Effector memory CD8-positive, alpha-beta T cell (primary cell): ENCODE results near the gene DRAXIN.

Source experiments
- ATAC-seq: fragments of 150-1000 bp; cut with Tn5 transposase; replicated peaks from 2 replicates; pipeline ENCODE4 v1.10.0; 2021; ENCODE audit warnings: mild to moderate bottlenecking, moderate library complexity
- DNase-seq, 3 experiments: peaks; one replicate each; pipeline ENCODE4 v3.0.0; 2021
- H3K27ac Mint-ChIP-seq, 2 donors: one replicate each; pipeline ENCODE4 v1.8.0; 2022; ENCODE audit warnings: mild to moderate bottlenecking in 2 of 2, mixed read lengths in 2 of 2, moderate library complexity in 2 of 2
- H3K27me3 Mint-ChIP-seq, 2 donors: one replicate each; pipeline ENCODE4 v1.8.0; 2022; ENCODE audit warnings: mixed read lengths in 2 of 2
- H3K36me3 Mint-ChIP-seq: one replicate; pipeline ENCODE4 v1.8.0; 2022; ENCODE audit warnings: mild to moderate bottlenecking, moderate library complexity, mixed read lengths; ENCODE audit not compliant: insufficient read depth
- H3K4me1 Mint-ChIP-seq, 2 donors: one replicate each; pipeline ENCODE4 v1.8.0; 2022; ENCODE audit warnings: low read depth in 2 of 2, mixed read lengths in 2 of 2
- H3K4me3 Mint-ChIP-seq, 2 donors: one replicate each; pipeline ENCODE4 v1.8.0; 2022; ENCODE audit warnings: mild to moderate bottlenecking in 2 of 2, mixed read lengths in 2 of 2, moderate library complexity in 2 of 2
- H3K9me3 Mint-ChIP-seq, 2 donors: one replicate each; pipeline ENCODE4 v1.8.0; 2022; ENCODE audit warnings: mixed read lengths in 2 of 2

Gene DRAXIN

DNA sequence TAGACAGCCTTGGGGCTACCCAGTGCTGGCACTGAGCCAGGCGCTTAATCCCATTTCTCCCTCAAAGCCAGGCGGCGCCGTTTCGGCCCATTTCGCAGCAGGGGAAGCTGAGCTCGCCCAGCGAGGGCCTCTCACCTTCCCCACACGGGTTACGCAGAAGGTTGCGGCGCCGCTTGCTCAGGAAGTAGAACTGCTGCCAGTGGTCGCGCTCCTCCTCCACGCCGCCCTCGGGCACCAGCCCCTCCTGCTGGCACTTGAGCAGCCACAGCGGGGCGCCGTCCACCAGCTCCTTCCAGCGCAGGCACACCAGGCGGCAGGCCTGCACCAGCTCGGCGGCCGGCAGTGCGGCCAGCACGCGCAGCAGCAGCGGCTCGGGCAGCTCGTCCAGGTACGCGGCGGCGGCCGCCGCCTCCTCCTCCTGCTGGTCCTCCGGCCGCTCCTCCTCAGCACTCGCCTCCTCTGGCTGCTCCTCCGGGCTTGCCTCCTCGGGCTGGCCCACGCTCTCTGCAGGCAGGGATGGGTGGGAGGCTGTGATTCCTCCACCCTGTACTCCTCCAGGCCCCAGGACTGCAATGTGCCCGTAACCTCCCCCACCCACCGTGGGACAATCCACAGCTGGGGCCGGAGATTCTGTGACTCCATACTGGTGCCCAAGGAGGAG, 41.0 kb upstream of the DRAXIN start:
- peak overlapping the region; percentile 84 to 85 for H3K4me3 Mint-ChIP-seq
- peak overlapping the region; percentile 84 to 88 for H3K27ac Mint-ChIP-seq
- H3K9me3 Mint-ChIP-seq = no peaks in the 10 kb centered on the region
- H3K27me3 Mint-ChIP-seq = no peaks in the 10 kb centered on the region
- peaks cover 19% of the 10 kb centered on the region in 2 donors for H3K4me1 Mint-ChIP-seq
- peaks cover 8% of the 10 kb centered on the region for H3K36me3 Mint-ChIP-seq
- ATAC-seq (peak; percentile 89), DNase-seq (peak; percentile 83 to 85 (median 85))

DNA sequence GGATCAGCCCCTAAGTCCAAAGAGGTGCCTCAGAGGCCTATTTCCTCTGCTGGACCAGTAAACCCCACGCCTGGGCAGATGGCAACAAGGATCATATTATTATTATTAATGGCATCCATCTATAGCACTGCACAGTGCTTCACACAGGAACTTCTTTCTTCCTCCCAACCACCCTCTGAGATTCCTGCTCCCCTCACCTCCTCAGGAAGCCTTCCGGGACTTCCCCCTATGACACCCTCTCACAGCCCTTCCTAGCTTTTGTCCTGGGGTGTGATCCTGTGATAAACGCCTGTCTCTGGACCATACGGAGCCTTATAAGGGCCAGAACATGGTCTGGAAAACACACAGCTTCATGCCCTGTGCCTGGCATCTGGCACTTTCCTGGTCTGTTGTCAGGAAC, 40.5 kb upstream of the DRAXIN start:
- no peak for ATAC-seq
- Mint-ChIP-seq H3K27me3 (no peaks in the 10 kb centered on the region), H3K36me3 (peaks cover 8% of the 10 kb centered on the region), H3K4me1 (peaks cover 20 to 22% of the 10 kb centered on the region in 2 donors), H3K27ac (peak overlapping the region; percentile 84 to 88), H3K9me3 (no peaks in the 10 kb centered on the region), H3K4me3 (peak overlapping the region; percentile 84 to 85)
- DNase-seq = no peak

DNA sequence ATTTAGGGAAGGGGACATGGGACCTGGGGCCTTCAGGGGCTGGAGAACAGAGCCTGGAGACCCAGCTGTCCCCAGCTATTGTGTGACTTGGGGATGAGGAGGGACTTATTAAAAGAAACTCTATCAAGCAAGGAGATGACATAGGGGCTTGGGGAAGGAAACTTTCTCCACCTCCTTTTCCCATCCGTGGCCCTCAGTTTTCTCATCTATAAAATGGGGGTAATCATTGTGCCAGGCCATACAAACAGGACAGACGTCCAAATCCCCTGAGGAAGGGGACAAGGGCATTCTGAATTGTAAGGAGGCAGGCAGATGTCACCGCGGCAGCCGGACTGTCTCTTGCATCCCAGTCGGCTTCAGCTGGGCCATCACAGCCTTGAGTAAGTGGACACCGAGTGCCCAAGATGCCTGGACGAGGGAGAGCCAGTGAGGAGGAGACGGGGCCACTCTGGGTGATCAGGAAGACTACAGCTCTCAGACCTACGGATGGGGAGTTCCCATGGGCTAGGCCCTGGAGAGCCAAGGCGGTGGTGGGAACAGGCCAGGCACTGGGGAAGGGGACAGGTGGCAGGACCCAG, 39.2 kb upstream of the DRAXIN start:
- DNase-seq (no peak), ATAC-seq (no peak)
- Mint-ChIP-seq H3K27me3 (no peaks in the 10 kb centered on the region), H3K4me1 (peaks cover 20 to 22% of the 10 kb centered on the region in 2 donors), H3K4me3 (peak overlapping the region in 1 of 2 donors; percentile 84), H3K36me3 (peaks cover 17% of the 10 kb centered on the region), H3K9me3 (no peaks in the 10 kb centered on the region), H3K27ac (no peak overlapping the region)

GRCh38 chr1:11653101-11653860, 38.2 kb upstream of the DRAXIN start:
- Mint-ChIP-seq H3K27ac (no peak overlapping the region), H3K4me1 (peaks cover 20 to 27% of the 10 kb centered on the region in 2 donors), H3K9me3 (no peaks in the 10 kb centered on the region), H3K36me3 (peaks cover 23% of the 10 kb centered on the region), H3K4me3 (peak overlapping the region; percentile 71 to 75), H3K27me3 (no peaks in the 10 kb centered on the region)
- ATAC-seq = no peak
- no peak for DNase-seq

GRCh38 chr1:11653861-11654136, 37.7 kb upstream of the DRAXIN start:
- H3K36me3 Mint-ChIP-seq = peaks cover 23% of the 10 kb centered on the region
- H3K27me3 Mint-ChIP-seq = no peaks in the 10 kb centered on the region
- H3K9me3 Mint-ChIP-seq = no peaks in the 10 kb centered on the region
- H3K27ac Mint-ChIP-seq = no peak overlapping the region
- H3K4me3 Mint-ChIP-seq = peak overlapping the region; percentile 71 to 75
- peaks cover 20 to 27% of the 10 kb centered on the region in 2 donors for H3K4me1 Mint-ChIP-seq
- no peak for ATAC-seq
- no peak for DNase-seq

DNA sequence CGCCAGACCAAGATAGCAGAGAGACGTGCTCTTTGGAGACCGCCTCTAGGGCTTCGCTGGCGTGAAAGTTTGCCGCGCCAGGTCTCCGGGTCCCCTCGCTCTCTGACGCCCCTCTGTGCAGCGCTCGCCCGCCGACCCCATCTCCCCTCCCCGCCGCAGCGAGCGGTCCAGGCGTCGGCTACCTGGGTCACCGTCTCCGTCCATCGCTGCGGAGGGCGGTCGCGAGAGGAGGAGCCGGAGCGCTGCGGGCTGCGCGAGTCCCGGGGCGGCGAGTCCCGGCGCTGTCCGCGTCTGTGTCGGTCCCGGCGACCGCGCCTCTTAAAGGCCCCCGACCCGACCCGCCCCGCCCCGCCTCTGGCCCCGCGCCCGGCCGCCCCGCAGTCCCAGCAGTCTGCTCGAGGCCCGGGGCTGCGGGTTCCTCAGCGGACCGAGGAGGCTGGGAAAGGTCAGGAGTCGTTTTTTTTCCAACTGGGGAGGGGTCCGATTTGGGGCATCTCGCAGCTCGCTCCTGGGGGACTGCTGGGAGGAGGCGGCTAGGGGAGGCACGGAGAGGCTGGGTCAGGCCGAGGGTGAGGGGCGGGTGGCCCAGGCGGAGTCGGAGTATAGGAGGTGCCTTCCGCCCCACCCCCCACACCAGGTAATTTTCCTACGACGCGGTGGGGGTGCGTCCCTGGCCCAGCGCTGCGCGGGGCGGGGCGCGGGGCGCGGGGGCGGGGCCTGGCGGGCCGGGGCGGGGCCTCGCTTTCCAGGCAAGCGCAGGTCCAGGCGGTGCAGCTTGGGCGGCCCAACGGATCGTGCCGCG, 37.2 kb upstream of the DRAXIN start, which contains the start of the genes FBXO2 and FBXO44:
TSS of gene FBXO2 (minus strand) at position 293 of the 802 bp plus-strand sequence. CDS start at position 204, 89 bp downstream.
TSS of gene FBXO44 (plus strand) at position 741 of the 802 bp plus-strand sequence. CDS start 959 bp downstream, outside the sequence.
- ATAC-seq = peak; percentile 44
- Mint-ChIP-seq H3K9me3 (no peaks in the 10 kb centered on the region), H3K27ac (no peak within 1 kb of the TSS), H3K27me3 (no peaks in the 10 kb centered on the region), H3K4me1 (peaks cover 20 to 27% of the 10 kb centered on the region in 2 donors), H3K36me3 (peaks cover 23% of the 10 kb centered on the region), H3K4me3 (peak within 1 kb of the TSS; percentile 71 to 75)
- DNase-seq = peak in 2 of 3 experiments; percentile 24 to 37

DNA sequence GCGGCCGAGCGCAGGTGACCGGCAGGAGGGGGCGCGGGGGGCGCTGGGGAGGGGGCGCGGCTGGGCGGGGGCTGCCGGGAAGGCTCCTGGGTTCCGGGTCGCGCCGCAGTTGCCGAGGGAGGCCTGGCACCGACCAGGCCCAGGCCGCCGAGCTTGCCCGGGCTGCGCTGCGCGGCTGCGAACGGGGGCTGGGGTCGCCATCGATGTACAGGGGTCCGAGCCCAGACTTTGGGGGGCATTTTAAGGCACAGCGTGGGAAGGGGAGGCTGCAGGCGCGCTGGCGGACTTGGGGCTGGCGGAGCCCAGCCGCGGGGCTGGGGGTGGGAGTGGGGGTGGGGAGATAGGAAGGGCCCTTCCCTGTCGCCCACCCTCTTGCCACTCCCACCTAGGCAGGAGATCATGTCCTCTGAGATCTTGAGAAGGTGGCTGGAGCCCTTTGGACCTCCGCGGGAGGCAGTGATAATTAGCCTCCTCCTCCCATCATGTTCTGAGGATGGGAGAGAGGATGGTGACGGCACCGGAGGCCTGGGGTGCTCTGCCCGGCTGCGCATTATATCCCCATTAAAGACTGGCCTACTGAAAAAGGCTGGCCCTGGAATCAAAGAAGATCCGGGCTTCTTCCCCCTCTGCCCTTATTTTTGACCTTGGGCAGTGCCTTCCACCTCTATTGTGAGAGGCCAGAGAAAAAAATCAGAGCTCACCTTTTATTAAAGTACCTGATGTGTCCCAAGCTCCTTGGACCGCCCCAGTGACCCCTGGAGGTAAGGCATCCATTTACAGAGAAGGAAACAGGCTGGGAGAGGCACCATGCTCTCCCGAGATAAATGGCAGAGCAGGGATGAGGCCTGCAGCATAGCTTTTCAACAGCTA, 36.3 kb upstream of the DRAXIN start:
- ATAC-seq (peak; percentile 4), DNase-seq (no peak)
- peaks cover 29% of the 10 kb centered on the region for H3K36me3 Mint-ChIP-seq
- no peaks in the 10 kb centered on the region for H3K9me3 Mint-ChIP-seq
- H3K4me1 Mint-ChIP-seq = peaks cover 14 to 21% of the 10 kb centered on the region in 2 donors
- peak overlapping the region; percentile 71 to 75 for H3K4me3 Mint-ChIP-seq
- H3K27ac Mint-ChIP-seq = no peak overlapping the region
- no peaks in the 10 kb centered on the region for H3K27me3 Mint-ChIP-seq

GRCh38 chr1:11657654-11658053, 33.9 kb upstream of the DRAXIN start:
- ATAC-seq (no peak), DNase-seq (no peak)
- Mint-ChIP-seq H3K4me1 (peaks cover 4 to 9% of the 10 kb centered on the region in 2 donors), H3K27ac (no peak overlapping the region), H3K27me3 (no peaks in the 10 kb centered on the region), H3K36me3 (peaks cover 29% of the 10 kb centered on the region), H3K9me3 (no peaks in the 10 kb centered on the region), H3K4me3 (no peak overlapping the region)

- DNase-seq = no peak
- no peak for ATAC-seq
- Mint-ChIP-seq H3K36me3 (peaks cover 29% of the 10 kb centered on the region), H3K4me1 (peaks cover 4 to 9% of the 10 kb centered on the region in 2 donors), H3K4me3 (no peak overlapping the region), H3K27me3 (no peaks in the 10 kb centered on the region), H3K9me3 (no peaks in the 10 kb centered on the region), H3K27ac (no peak overlapping the region)
These were observed 33.0 kb upstream of the DRAXIN start for GRCh38 chr1:11658542-11658941.

- DNase-seq (no peak), ATAC-seq (no peak)
- Mint-ChIP-seq H3K27me3 (no peaks in the 10 kb centered on the region), H3K9me3 (no peaks in the 10 kb centered on the region), H3K4me3 (no peak overlapping the region), H3K36me3 (peaks cover 29% of the 10 kb centered on the region), H3K4me1 (peaks cover 4 to 11% of the 10 kb centered on the region in 2 donors), H3K27ac (no peak overlapping the region)
These were observed 31.8 kb upstream of the DRAXIN start for GRCh38 chr1:11659748-11660147.

DNA sequence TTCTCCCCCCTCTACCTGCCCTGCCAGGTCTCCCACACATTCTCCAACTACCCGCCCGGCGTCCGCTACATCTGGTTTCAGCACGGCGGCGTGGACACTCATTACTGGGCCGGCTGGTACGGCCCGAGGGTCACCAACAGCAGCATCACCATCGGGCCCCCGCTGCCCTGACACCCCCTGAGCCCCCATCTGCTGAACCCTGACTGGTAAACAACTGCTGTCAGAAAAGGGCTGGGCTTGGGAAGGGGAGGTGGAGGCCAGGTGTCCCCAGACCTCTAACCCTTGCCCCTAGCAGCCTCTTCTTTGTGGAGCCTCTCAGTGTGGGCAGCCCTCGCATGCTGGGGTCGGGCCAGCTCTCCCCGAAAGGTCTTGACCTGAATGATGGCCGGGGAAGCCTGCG, 30.4 kb upstream of the DRAXIN start:
- H3K4me3 Mint-ChIP-seq = no peak overlapping the region

DNA sequence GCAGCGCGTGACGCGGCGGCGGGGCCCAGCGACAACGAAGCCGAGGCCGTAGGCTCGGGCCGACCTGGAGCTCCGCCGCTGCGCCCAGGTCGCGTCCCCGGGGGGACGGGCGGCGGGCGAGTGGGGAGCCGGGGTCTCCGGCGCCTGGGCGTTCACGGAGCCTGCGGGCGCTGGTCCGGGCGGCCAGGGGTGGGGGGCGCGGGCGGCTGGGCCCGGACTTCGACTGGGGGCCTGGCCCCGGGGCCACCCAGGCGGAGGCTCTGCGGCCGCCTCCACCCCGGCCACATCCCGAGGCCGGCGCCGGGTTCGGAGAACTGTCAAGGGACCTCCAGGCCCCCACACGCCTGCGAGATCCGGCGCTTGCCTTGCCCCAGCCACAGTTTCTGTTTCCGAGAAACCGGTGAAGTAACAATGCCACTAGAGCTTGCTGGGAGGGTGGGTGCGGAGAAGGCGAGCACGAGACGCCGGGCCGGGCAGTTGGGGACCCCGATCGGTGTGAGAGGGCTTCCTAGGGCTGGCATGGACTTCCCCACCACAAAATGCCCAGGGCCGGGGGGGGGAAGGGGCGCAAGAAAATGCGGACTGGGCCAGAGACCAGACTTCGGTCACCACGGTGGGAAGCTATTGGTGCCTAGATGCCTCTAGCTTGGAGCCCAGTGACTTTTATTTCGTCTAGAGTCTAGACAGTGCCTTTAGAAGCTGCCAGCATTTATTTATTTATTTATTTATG, 27.0 kb upstream of the DRAXIN start:
- no peaks in the 10 kb centered on the region for H3K9me3 Mint-ChIP-seq
- peaks cover 15% of the 10 kb centered on the region for H3K36me3 Mint-ChIP-seq
- peak; percentile 46 to 59 (median 54) for DNase-seq
- peak; percentile 75 for ATAC-seq
- H3K4me1 Mint-ChIP-seq = peaks cover 5 to 11% of the 10 kb centered on the region in 2 donors
- no peaks in the 10 kb centered on the region for H3K27me3 Mint-ChIP-seq
- peak overlapping the region; percentile 75 to 79 for H3K4me3 Mint-ChIP-seq
- H3K27ac Mint-ChIP-seq = peak overlapping the region in 1 of 2 donors; percentile 86

More for the DNA sequence above, 30.4 kb upstream of the DRAXIN start:
- ATAC-seq (no peak), DNase-seq (no peak)
- no peaks in the 10 kb centered on the region for H3K9me3 Mint-ChIP-seq
- H3K27me3 Mint-ChIP-seq = no peaks in the 10 kb centered on the region
- H3K27ac Mint-ChIP-seq = no peak overlapping the region
- H3K36me3 Mint-ChIP-seq = peaks cover 32% of the 10 kb centered on the region
- H3K4me1 Mint-ChIP-seq = peaks cover 0 to 11% of the 10 kb centered on the region in 2 donors
